ENCODE results near the gene IRF2BPL. TPM values are rescaled to one million over a fixed set of nuclear protein-coding genes. Genes with fewer than 3 reads are reported as not detected.

The IRF2BPL gene
- total RNA-seq, 1 experiment from 2014 or later: 24.7 TPM

DNA sequence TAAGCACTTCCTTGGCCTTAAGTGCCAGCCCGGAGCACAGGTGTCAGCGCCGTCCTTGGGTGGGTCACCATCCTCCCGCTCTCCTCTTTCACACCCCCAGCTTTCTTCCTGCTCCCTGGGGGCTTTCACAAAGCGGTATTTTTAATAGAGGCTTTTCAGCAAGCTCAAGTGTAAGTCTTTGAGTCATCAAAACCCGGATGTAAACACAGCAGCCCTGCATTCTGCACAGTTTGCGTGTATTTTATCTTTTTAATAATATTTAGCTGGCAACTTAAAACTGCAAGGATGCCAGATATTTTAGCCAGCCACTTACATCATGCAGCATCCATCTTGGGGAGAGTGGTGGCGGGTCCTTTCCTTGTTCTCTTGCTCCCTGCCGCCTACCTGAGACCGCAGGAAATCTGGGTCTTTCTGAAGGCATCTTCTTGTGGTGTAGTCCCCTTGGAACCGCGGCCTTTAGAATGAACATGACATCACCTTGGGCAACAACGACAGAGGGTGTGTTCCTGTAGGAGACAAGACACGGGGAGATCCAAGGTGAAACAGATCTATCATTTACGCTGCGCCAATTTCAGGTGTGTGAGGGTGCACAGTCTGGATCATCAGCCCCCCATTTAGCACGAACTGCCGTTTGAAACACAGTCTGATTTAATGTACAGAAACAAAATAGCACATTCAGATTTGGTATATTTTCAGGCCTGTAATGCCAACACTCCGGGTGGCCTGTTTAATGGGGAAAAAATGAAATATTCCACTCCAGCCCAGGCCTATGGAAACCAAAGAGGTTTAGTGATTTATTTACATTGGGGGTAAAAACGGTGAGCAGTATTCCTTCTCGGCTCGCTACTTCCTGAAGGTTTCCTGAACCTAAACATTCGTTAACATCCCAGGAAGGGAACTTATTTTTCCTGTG is 12.5 kb upstream of the IRF2BPL start:
- Mint-ChIP-seq H3K4me3 (ENCODE audit: unreplicated experiment) (peak overlapping the region; percentile 80), H3K36me3 (ENCODE audit: insufficient read depth, unreplicated experiment) (no peaks in the 10 kb centered on the region), H3K9me3 (ENCODE audit: unreplicated experiment) (no peaks in the 10 kb centered on the region), H3K27ac (ENCODE audit: unreplicated experiment) (peak overlapping the region; percentile 83), H3K27me3 (ENCODE audit: insufficient read depth, unreplicated experiment) (no peaks in the 10 kb centered on the region), H3K4me1 (ENCODE audit: low read depth, unreplicated experiment) (peaks cover 53% of the 10 kb centered on the region)
- ChIA-PET POLR2A (interaction anchor here (1.1 kb wide), 1 partner anchor 79 kb away, joined by 3 read pairs; no protein-coding TSS in a partner anchor), CTCF (interaction anchor here (0.6 to 1.5 kb wide), 5 partner anchors 12 to 764 kb away, joined by 3 to 7 read pairs (median 4); no protein-coding TSS in a partner anchor)
- no peak for DNase-seq
- TF ChIP-seq, protein P1, sequence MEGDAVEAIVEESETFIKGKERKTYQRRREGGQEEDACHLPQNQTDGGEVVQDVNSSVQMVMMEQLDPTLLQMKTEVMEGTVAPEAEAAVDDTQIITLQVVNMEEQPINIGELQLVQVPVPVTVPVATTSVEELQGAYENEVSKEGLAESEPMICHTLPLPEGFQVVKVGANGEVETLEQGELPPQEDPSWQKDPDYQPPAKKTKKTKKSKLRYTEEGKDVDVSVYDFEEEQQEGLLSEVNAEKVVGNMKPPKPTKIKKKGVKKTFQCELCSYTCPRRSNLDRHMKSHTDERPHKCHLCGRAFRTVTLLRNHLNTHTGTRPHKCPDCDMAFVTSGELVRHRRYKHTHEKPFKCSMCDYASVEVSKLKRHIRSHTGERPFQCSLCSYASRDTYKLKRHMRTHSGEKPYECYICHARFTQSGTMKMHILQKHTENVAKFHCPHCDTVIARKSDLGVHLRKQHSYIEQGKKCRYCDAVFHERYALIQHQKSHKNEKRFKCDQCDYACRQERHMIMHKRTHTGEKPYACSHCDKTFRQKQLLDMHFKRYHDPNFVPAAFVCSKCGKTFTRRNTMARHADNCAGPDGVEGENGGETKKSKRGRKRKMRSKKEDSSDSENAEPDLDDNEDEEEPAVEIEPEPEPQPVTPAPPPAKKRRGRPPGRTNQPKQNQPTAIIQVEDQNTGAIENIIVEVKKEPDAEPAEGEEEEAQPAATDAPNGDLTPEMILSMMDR (IDR thresholded peaks at IDR 0.05; ENCODE audit: insufficient read depth in 1 of 2, low read depth in 1 of 2, low read length in 1 of 2, severe bottlenecking in 1 of 2, unreplicated experiment in 1 of 2): no peak
- Histone ChIP-seq H3K9me3 (no peaks in the 10 kb centered on the region), H3K4me3 (ENCODE audit: low read depth, low read length) (peak overlapping the region; percentile 39), H3K36me3 (ENCODE audit: control insufficient read depth, insufficient read depth, low read length) (no peaks in the 10 kb centered on the region), H3K4me1 (peaks cover 43% of the 10 kb centered on the region), H3K27me3 (replicated peaks; ENCODE audit: control insufficient read depth, insufficient read depth, low read length) (no peaks in the 10 kb centered on the region)
- intact Hi-C loops (cut with micrococcal nuclease; ENCODE audit: unreplicated experiment): loop anchor here (1.0 to 5.0 kb wide), 2 partner anchors 18 to 74 kb away; no protein-coding TSS in a partner anchor
- no TSS peak for BruUV-seq (replicated peaks)

DNA sequence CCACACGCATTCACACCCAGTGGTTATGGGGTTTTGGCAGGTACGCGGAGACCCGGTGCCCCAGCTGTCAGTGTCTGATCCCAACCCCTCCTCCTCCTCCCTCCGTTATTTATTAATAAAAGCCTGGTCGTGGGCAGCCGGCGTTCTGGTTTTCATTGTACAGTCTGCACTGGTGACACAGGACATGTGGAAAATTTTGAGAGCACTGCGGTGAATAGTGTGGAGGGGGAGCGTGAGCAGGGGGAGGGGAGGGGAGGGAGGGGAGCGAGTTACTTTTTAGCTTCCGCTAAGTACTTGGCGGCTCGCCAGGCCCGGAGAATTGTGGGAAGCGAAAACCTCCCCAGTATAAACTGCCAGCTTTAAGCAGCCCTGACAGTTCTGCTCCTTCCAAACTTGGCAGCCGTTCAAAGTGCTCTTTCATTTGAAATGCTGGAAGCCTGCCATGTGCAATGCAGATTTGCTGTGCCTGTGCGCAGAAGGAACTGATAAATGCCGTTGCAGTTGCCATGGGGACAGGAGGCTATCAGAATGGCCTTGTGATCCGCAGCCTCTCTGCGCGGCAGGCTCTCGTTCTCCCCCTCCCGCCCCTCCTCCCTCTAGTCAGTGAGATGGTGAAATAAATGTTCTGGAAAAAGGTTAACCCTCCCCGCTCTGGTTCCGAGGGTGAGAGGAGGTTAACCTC is 11.7 kb upstream of the IRF2BPL start:
- Histone ChIP-seq H3K4me1 (peaks cover 35% of the 10 kb centered on the region), H3K36me3 (ENCODE audit: control insufficient read depth, insufficient read depth, low read length) (no peaks in the 10 kb centered on the region), H3K4me3 (ENCODE audit: low read depth, low read length) (peak overlapping the region; percentile 39), H3K27me3 (replicated peaks; ENCODE audit: control insufficient read depth, insufficient read depth, low read length) (no peaks in the 10 kb centered on the region), H3K9me3 (no peaks in the 10 kb centered on the region)
- TF ChIP-seq, protein P1 (IDR thresholded peaks at IDR 0.05; ENCODE audit: insufficient read depth in 1 of 2, low read depth in 1 of 2, low read length in 1 of 2, severe bottlenecking in 1 of 2, unreplicated experiment in 1 of 2): no peak
- Mint-ChIP-seq H3K4me1 (ENCODE audit: low read depth, unreplicated experiment) (peaks cover 47% of the 10 kb centered on the region), H3K4me3 (ENCODE audit: unreplicated experiment) (peak overlapping the region; percentile 80), H3K27ac (ENCODE audit: unreplicated experiment) (peak overlapping the region; percentile 83), H3K36me3 (ENCODE audit: insufficient read depth, unreplicated experiment) (no peaks in the 10 kb centered on the region), H3K27me3 (ENCODE audit: insufficient read depth, unreplicated experiment) (no peaks in the 10 kb centered on the region), H3K9me3 (ENCODE audit: unreplicated experiment) (no peaks in the 10 kb centered on the region)
- CTCF ChIA-PET: interaction anchor here (0.6 to 1.5 kb wide), 6 partner anchors 13 to 765 kb away, joined by 3 to 7 read pairs (median 4); no protein-coding TSS in a partner anchor
- DNase-seq: peak; percentile 75 to 81
- no TSS peak for BruUV-seq (replicated peaks)
- POLR2A ChIA-PET: interaction anchor here (0.9 to 1.1 kb wide), 2 partner anchors 11 to 78 kb away, joined by 3 to 8 read pairs; partner anchors contain the start of gene IRF2BPL
- intact Hi-C loops (cut with micrococcal nuclease; ENCODE audit: unreplicated experiment): loop anchor here (1.0 to 5.0 kb wide), 2 partner anchors 17 to 73 kb away; no protein-coding TSS in a partner anchor
